Lower lobe of right lung (tissue), 2 donors: ENCODE results near the gene TMEM147. TPM values are rescaled to one million over a fixed set of nuclear protein-coding genes. Genes with fewer than 3 reads are reported as not detected.
A peak's percentile ranks its signal among the peaks of the same experiment; 100 is the strongest.

Experiments
- ATAC-seq, 2 donors: fragments of 200-7000 bp; cut with Tn5 transposase; one replicate each; pipeline ENCODE4 v1.9.1; 2020 to 2022; ENCODE audit warnings: mild to moderate bottlenecking in 2 of 2, moderate library complexity in 2 of 2
- DNase-seq: peaks from one replicate; pipeline ENCODE4 v3.0.0-alpha.2; 2020
- H3K27ac ChIP-seq: fragments of 200-600 bp; one replicate; pipeline ENCODE4 v1.8.0; 2022
- H3K27me3 ChIP-seq: fragments of 200-600 bp; one replicate; pipeline ENCODE4 v1.8.0; 2022; ENCODE audit warnings: low read depth
- H3K36me3 ChIP-seq: fragments of 200-600 bp; one replicate; pipeline ENCODE4 v1.8.0; 2022; ENCODE audit warnings: mild to moderate bottlenecking
- H3K4me1 ChIP-seq: fragments of 200-600 bp; one replicate; pipeline ENCODE4 v1.8.0; 2022
- H3K4me3 ChIP-seq: fragments of 200-600 bp; one replicate; pipeline ENCODE4 v1.8.0; 2022; ENCODE audit warnings: mild to moderate bottlenecking
- H3K9me3 ChIP-seq: fragments of 200-600 bp; one replicate; pipeline ENCODE4 v1.8.0; 2022
- intact Hi-C: fragments of 100-400 bp; cut with DNase I; formaldehyde crosslinking; loops from one replicate; pipeline ENCODE4 v1.11.0; 2022
- total RNA-seq: library from RNA; stranded (reverse); fragmentation: NEBNext Ultra II Directional; extraction: Animal tissue kit (Norgen Biotek cat#: 25700); gene quantifications from one replicate; pipeline ENCODE4 v1.2.1, GENCODE V29; 2021
- TF ChIP-seq, protein P1 (sequence below): fragments of 200-600 bp; IDR thresholded peaks from one replicate; pipeline ENCODE4 v1.8.0; 2022; ENCODE audit warnings: antibody characterized with exemption, mild to moderate bottlenecking
- donor health status: DM: no; HTN: yes; CAD: no; lungs with severe emphysema.

Gene TMEM147
- total RNA-seq, 1 donor from 2014 or later, result 81.6 TPM

GRCh38 chr19:35542209-35542608 lies 3.2 kb upstream of the TMEM147 start:
- Histone ChIP-seq H3K36me3 (peaks cover 1% of the 10 kb centered on the region), H3K27ac (no peak overlapping the region), H3K4me3 (no peak overlapping the region), H3K27me3 (no peaks in the 10 kb centered on the region), H3K9me3 (no peaks in the 10 kb centered on the region), H3K4me1 (peaks cover 22% of the 10 kb centered on the region)
- intact Hi-C loops, result no loop called here
- no peak for DNase-seq
- no peak for ATAC-seq
- TF ChIP-seq, protein P1, sequence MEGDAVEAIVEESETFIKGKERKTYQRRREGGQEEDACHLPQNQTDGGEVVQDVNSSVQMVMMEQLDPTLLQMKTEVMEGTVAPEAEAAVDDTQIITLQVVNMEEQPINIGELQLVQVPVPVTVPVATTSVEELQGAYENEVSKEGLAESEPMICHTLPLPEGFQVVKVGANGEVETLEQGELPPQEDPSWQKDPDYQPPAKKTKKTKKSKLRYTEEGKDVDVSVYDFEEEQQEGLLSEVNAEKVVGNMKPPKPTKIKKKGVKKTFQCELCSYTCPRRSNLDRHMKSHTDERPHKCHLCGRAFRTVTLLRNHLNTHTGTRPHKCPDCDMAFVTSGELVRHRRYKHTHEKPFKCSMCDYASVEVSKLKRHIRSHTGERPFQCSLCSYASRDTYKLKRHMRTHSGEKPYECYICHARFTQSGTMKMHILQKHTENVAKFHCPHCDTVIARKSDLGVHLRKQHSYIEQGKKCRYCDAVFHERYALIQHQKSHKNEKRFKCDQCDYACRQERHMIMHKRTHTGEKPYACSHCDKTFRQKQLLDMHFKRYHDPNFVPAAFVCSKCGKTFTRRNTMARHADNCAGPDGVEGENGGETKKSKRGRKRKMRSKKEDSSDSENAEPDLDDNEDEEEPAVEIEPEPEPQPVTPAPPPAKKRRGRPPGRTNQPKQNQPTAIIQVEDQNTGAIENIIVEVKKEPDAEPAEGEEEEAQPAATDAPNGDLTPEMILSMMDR, result no peak

- DNase-seq, result no peak
- TF ChIP-seq, protein P1, result no peak
- Histone ChIP-seq H3K4me3 (no peak overlapping the region), H3K36me3 (peaks cover 6% of the 10 kb centered on the region), H3K4me1 (peaks cover 24% of the 10 kb centered on the region), H3K27me3 (no peaks in the 10 kb centered on the region), H3K9me3 (no peaks in the 10 kb centered on the region), H3K27ac (no peak overlapping the region)
- no peak for ATAC-seq
- intact Hi-C loops, result no loop called here
Measured at GRCh38 chr19:35543280-35544109, 1.9 kb upstream of the TMEM147 start.

- peak overlapping the region; percentile 99 for H3K4me3 ChIP-seq
- peak overlapping the region; percentile 92 for H3K27ac ChIP-seq
- intact Hi-C loops, result no loop called here
Measured at GRCh38 chr19:35544110-35544802, 1.2 kb upstream of the TMEM147 start.

GRCh38 chr19:35545855-35546381 lies 492 bp downstream of the TMEM147 start:
- Histone ChIP-seq H3K4me3 (peak overlapping the region; percentile 99), H3K9me3 (no peaks in the 10 kb centered on the region), H3K27ac (peak overlapping the region; percentile 92), H3K4me1 (peaks cover 24% of the 10 kb centered on the region), H3K27me3 (no peaks in the 10 kb centered on the region), H3K36me3 (peaks cover 6% of the 10 kb centered on the region)
- DNase-seq (peak; percentile 57), ATAC-seq (peak; percentile 54 to 73)
- intact Hi-C loops, result no loop called here
- TF ChIP-seq, protein P1, result no peak

More at GRCh38 chr19:35544110-35544802, 1.2 kb upstream of the TMEM147 start:
- ATAC-seq (no peak), DNase-seq (no peak)
- no peaks in the 10 kb centered on the region for H3K9me3 ChIP-seq
- no peaks in the 10 kb centered on the region for H3K27me3 ChIP-seq
- peaks cover 24% of the 10 kb centered on the region for H3K4me1 ChIP-seq
- peaks cover 6% of the 10 kb centered on the region for H3K36me3 ChIP-seq
- TF ChIP-seq, protein P1, result no peak

DNA sequence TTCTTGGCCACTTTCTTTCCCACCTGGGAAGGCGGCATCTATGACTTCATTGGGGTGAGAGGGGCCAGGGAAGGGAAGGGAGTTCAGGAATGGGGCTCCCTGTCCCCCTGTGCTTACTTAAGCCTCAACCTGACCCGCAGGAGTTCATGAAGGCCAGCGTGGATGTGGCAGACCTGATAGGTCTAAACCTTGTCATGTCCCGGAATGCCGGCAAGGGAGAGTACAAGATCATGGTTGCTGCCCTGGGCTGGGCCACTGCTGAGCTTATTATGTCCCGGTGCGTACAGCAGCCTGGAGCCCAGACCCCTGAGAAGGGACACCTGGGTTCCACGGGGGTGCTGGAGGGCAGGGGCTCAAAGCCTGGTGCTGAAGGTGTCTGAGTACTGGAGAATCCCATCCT lies 1.1 kb downstream of the TMEM147 start:
- Histone ChIP-seq H3K36me3 (peaks cover 6% of the 10 kb centered on the region), H3K9me3 (no peaks in the 10 kb centered on the region), H3K4me1 (peaks cover 24% of the 10 kb centered on the region), H3K4me3 (peak overlapping the region; percentile 99), H3K27me3 (no peaks in the 10 kb centered on the region), H3K27ac (peak overlapping the region; percentile 92)
- TF ChIP-seq, protein P1, result no peak
- ATAC-seq, result no peak
- intact Hi-C loops, result no loop called here
- no peak for DNase-seq
